Renal cortical epithelial cell (primary cell): ENCODE measurements around the gene KLHL11. TPM values are rescaled to one million over a fixed set of nuclear protein-coding genes. Genes with fewer than 3 reads are reported as not detected.

Source experiments
- DNase-seq: peaks from one replicate; pipeline ENCODE4 v3.0.0-alpha.2; 2011; ENCODE audit warnings: low read depth
- total RNA-seq: library from RNA; depleted of rRNA; stranded (reverse); fragments of >200 nt; gene quantifications from 2 replicates; pipeline ENCODE4 v1.2.3, GENCODE V29; 2014

KLHL11 gene
- total RNA-seq, 1 donor from 2014 or later: 39.7 TPM

- no peak for DNase-seq
Observed at GRCh38 chr17:41810659-41811548, 54.3 kb downstream of the KLHL11 start.

- no peak for DNase-seq
Observed at GRCh38 chr17:41806685-41807445, 58.4 kb downstream of the KLHL11 start.

Other genes starting within 250 kb of the KLHL11 start
- gene KRT17, start 240.8 kb downstream of the KLHL11 start, total RNA-seq: 4.1 and 95.2 TPM in 2 replicates
- gene EIF1, start 176.5 kb downstream of the KLHL11 start, total RNA-seq: 65.3 and 499 TPM in 2 replicates
- gene GAST, start 153.1 kb downstream of the KLHL11 start, total RNA-seq: not detected in 2 replicates
- 0.17 and 0.45 TPM in 2 replicates for gene HAP1, start 130.8 kb downstream of the KLHL11 start, total RNA-seq
- gene JUP, start 78.7 kb downstream of the KLHL11 start, total RNA-seq: 268 and 464 TPM in 2 replicates
- 32.3 and 42.5 TPM in 2 replicates for gene P3H4, start 53.5 kb downstream of the KLHL11 start, total RNA-seq
- 40.8 and 148 TPM in 2 replicates for gene FKBP10, start 52.4 kb downstream of the KLHL11 start, total RNA-seq
- gene NT5C3B, start 29.2 kb downstream of the KLHL11 start, total RNA-seq: 43.4 and 74.0 TPM in 2 replicates
- gene KLHL10, start 27.6 kb downstream of the KLHL11 start, total RNA-seq: 0.15 TPM in 1 of 2 replicates, not detected in the other
- 343 and 387 TPM in 2 replicates for gene ACLY, start 53.5 kb upstream of the KLHL11 start, total RNA-seq
- gene ODAD4, start 65.2 kb upstream of the KLHL11 start, total RNA-seq: 0.35 and 2.2 TPM in 2 replicates
- gene CNP, start 101.4 kb upstream of the KLHL11 start, total RNA-seq: 51.4 and 78.5 TPM in 2 replicates
- 67.6 and 107 TPM in 2 replicates for gene DNAJC7, start 152.0 kb upstream of the KLHL11 start, total RNA-seq
- 33.5 and 41.4 TPM in 2 replicates for gene NKIRAS2, start 154.7 kb upstream of the KLHL11 start, total RNA-seq
- 0.35 and 0.70 TPM in 2 replicates for gene C17orf113, start 185.2 kb upstream of the KLHL11 start, total RNA-seq
- gene ZNF385C, start 233.1 kb upstream of the KLHL11 start, total RNA-seq: 0.10 TPM in 1 of 2 replicates, not detected in the other
- gene DHX58, start 247.3 kb upstream of the KLHL11 start, total RNA-seq: 9.3 and 15.5 TPM in 2 replicates